ENCODE measurements around the gene LRFN2.

GRCh38 chr6:40473026-40473425 is 114.1 kb downstream of the LRFN2 start:
- TF ChIP-seq CTCF (IDR thresholded peaks at IDR 0.05; ENCODE audit: insufficient read depth, low read depth, low read length) (no peak), EZH2 (IDR thresholded peaks at IDR 0.05; ENCODE audit: insufficient read depth, low read length) (no peak)

Measured in astrocyte (in vitro differentiated cells and primary cell).